PC-3 (cell line): ENCODE results near the gene SYK.

Experiments used
- CTCF ChIP-seq: fragments of 300-600 bp; sonication (generic); conservative IDR thresholded peaks from 2 replicates; pipeline ENCODE4 v1.5.1; 2017; ENCODE audit warnings: antibody characterized with exemption, low read depth, mild to moderate bottlenecking, low read length
- EZH2 ChIP-seq: fragments of 300-600 bp; sonication (generic); IDR thresholded peaks from one replicate; pipeline ENCODE4 v1.6.1; 2017; ENCODE audit warnings: antibody characterized with exemption, mild to moderate bottlenecking, low read length; ENCODE audit not compliant: unreplicated experiment
- EZH2phosphoT487 ChIP-seq: fragments of 300-600 bp; sonication (generic); IDR thresholded peaks from 2 replicates; pipeline ENCODE4 v1.6.1; 2018; ENCODE audit warnings: mild to moderate bottlenecking, antibody characterized with exemption, low read length, borderline replicate concordance

GRCh38 chr9:90801973-90802322 is 329 bp downstream of the SYK start:
- TF ChIP-seq CTCF (no peak), EZH2 (no peak), EZH2phosphoT487 (no peak)
